SK-N-MC (cell line): ENCODE results near the gene FAM47E.

Experiments
- EZH2 ChIP-seq: fragments of 200-600 bp; sonication (generic); IDR thresholded peaks from one replicate; pipeline ENCODE4 v1.6.1; 2017; ENCODE audit warnings: antibody characterized with exemption
- POLR2AphosphoS5 ChIP-seq: IDR thresholded peaks from 2 replicates; pipeline ENCODE4 v1.6.1; 2012; ENCODE audit warnings: mild to moderate bottlenecking, low read depth, low read length, borderline replicate concordance

DNA sequence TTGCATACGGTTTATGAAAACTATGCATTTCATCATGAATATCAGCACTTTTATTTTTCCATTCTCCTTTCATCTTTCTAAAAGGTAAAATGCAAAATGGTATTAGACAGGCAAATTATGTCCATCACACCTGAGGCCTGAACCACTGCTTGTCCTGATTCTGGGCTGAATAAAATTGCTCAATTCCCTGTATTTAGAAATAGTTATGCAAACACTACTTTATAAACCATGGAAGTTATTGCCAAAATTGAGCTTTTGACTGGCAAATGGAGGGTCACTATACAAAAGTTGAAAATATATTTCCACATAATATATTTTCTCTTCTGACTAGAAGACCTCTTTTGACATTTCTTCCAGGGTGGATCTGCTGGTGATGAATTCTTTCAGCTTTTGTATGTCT lies 21.1 kb downstream of the FAM47E start:
- no peak for TF ChIP-seq EZH2
- TF ChIP-seq POLR2AphosphoS5: no peak
